HL-60 (cell line): ENCODE measurements around the gene GLIPR1L2.

Experiments used
- DNase-seq, 2 experiments: peaks; one replicate each; pipeline ENCODE4 v3.0.0-alpha.2; 2010 to 2020; ENCODE audit warnings: low read depth in 1 of 2, low spot score in 1 of 2
- H3K27ac ChIP-seq: fragments of 250-450 bp; sonication (Bioruptor Pico); replicated peaks from 2 replicates; pipeline ENCODE4 v1.5.1; 2020; ENCODE audit warnings: mild to moderate bottlenecking, moderate library complexity
- H3K27me3 ChIP-seq: fragments of 250-450 bp; sonication (Bioruptor Pico); 2 replicates; pipeline ENCODE4 v1.5.1; 2021; ENCODE audit warnings: mild to moderate bottlenecking, moderate library complexity; ENCODE audit not compliant: insufficient read depth, poor library complexity, severe bottlenecking
- H3K4me3 ChIP-seq: replicated peaks from 2 replicates; pipeline ENCODE4 v1.5.1; 2011; ENCODE audit warnings: mild to moderate bottlenecking, control low read depth, low read length; ENCODE audit not compliant: insufficient read depth
- CTCF ChIP-seq: IDR thresholded peaks from one replicate; pipeline ENCODE4 v1.5.1; 2011; ENCODE audit warnings: low read length, control low read depth, inconsistent platforms; ENCODE audit not compliant: insufficient read depth
- GABPA ChIP-seq: IDR thresholded peaks from 2 replicates; pipeline ENCODE4 v1.6.1; 2012; ENCODE audit warnings: low read depth
- POLR2AphosphoS5 ChIP-seq: IDR thresholded peaks from 2 replicates; pipeline ENCODE4 v1.6.1; 2012; ENCODE audit warnings: low read depth
- REST ChIP-seq: IDR thresholded peaks from 2 replicates; pipeline ENCODE4 v1.6.1; 2012; ENCODE audit warnings: low read depth; ENCODE audit not compliant: insufficient replicate concordance
- SPI1 ChIP-seq: IDR thresholded peaks from 2 replicates; pipeline ENCODE4 v1.6.1; 2012; ENCODE audit warnings: low read depth, mild to moderate bottlenecking, borderline replicate concordance

The GLIPR1L2 gene

GRCh38 chr12:75361408-75361807, 29.5 kb upstream of the GLIPR1L2 start:
- DNase-seq, result peak; percentile 54 to 86
- Histone ChIP-seq H3K27ac (peak overlapping the region; percentile 37), H3K4me3 (no peak overlapping the region), H3K27me3 (no peaks in the 10 kb centered on the region)
- TF ChIP-seq CTCF (no peak), POLR2AphosphoS5 (0 out of 2 replicates have a peak, but pooled peaks have one; percentile 41)

DNA sequence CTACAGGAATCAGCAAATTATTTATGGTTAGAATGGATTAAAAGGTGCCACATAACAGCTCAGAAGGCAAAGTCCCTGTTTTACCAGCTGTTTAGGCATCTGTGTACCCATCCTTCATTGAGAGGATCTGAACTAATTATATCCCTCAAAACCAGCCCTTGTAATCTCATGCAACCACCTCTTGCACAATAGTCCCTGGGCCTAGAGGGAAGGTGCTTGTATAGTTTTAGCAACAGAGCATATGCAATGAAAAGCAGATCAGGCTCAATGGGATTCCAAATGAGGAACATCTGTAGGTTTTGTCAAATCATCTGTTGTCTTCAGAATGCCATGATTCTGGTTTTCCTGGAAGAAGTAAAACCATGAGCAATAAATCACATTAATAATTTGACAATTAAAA, 26.0 kb upstream of the GLIPR1L2 start:
- no peak overlapping the region for H3K4me3 ChIP-seq
- peak; percentile 72 to 89 for DNase-seq
- no peak overlapping the region for H3K27ac ChIP-seq
- no peaks in the 10 kb centered on the region for H3K27me3 ChIP-seq
- no peak for TF ChIP-seq GABPA
- TF ChIP-seq POLR2AphosphoS5, result no peak; the same call in 1 of the 2 replicates
- no peak for TF ChIP-seq REST
- TF ChIP-seq SPI1, result peak; percentile 15; the same call in 1 of the 2 replicates

DNA sequence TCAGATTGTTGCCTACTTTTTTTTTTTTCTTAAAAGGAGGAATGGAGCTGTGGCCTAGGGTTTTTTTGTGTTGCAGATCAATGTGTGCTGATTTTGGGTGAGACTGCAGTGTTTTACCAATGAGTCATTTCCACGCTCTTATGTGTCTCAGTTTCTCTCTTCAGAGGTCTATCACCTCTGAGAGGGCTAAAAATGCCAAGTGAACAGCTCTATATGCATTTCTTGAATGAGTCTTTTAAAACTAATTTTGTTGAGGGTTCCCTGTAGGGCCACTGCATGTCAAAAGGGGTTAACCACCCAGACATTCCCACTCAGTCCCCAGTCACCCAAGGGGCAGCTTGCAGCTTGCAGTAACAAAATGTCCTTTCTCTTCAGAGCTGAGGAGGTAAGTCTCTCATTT, 24.3 kb upstream of the GLIPR1L2 start:
- H3K4me3 ChIP-seq, result no peak overlapping the region

More for the DNA sequence above, 24.3 kb upstream of the GLIPR1L2 start:
- DNase-seq, result no peak
- no peak for TF ChIP-seq GABPA
- TF ChIP-seq REST, result no peak
- no peak for TF ChIP-seq POLR2AphosphoS5
- TF ChIP-seq SPI1, result no peak
- TF ChIP-seq CTCF, result no peak
- no peak overlapping the region for H3K27ac ChIP-seq
- no peaks in the 10 kb centered on the region for H3K27me3 ChIP-seq
